Parathyroid adenoma (tissue), 2 donors: ENCODE measurements around the gene CMBL.

ENCODE experiments used
- H2AFZ ChIP-seq: fragments of 300-600 bp; sonication (generic); one replicate; pipeline ENCODE4 v1.7.0; 2017; ENCODE audit warnings: antibody characterized with exemption, mild to moderate bottlenecking
- H3K27ac ChIP-seq: fragments of 300-600 bp; sonication (generic); one replicate; pipeline ENCODE4 v1.7.0; 2017
- H3K27me3 ChIP-seq: fragments of 300-600 bp; sonication (generic); one replicate; pipeline ENCODE4 v1.7.0; 2017; ENCODE audit warnings: low read length; ENCODE audit not compliant: control insufficient read depth, insufficient read depth
- H3K36me3 ChIP-seq: fragments of 300-600 bp; sonication (generic); one replicate; pipeline ENCODE4 v1.7.0; 2017; ENCODE audit warnings: low read length; ENCODE audit not compliant: control insufficient read depth, insufficient read depth
- H3K4me1 ChIP-seq: fragments of 300-600 bp; sonication (generic); one replicate; pipeline ENCODE4 v1.7.0; 2017; ENCODE audit warnings: control low read depth
- H3K4me2 ChIP-seq: fragments of 300-600 bp; sonication (generic); one replicate; pipeline ENCODE4 v1.7.0; 2017; ENCODE audit warnings: low read length
- H3K4me3 ChIP-seq: fragments of 300-600 bp; sonication (generic); one replicate; pipeline ENCODE4 v1.7.0; 2017; ENCODE audit warnings: low read depth, low read length
- H3K79me2 ChIP-seq: fragments of 300-600 bp; sonication (generic); one replicate; pipeline ENCODE4 v1.7.0; 2017; ENCODE audit warnings: control low read depth
- H3K9ac ChIP-seq: fragments of 300-600 bp; sonication (generic); one replicate; pipeline ENCODE4 v1.7.0; 2017; ENCODE audit warnings: mild to moderate bottlenecking
- H3K9me3 ChIP-seq: fragments of 300-600 bp; sonication (generic); one replicate; pipeline ENCODE4 v1.7.0; 2017; ENCODE audit warnings: low read length; ENCODE audit not compliant: control insufficient read depth
- CTCF ChIP-seq: fragments of 300-600 bp; sonication (generic); IDR thresholded peaks from one replicate; pipeline ENCODE4 v1.7.0; 2017; ENCODE audit warnings: antibody characterized with exemption, mild to moderate bottlenecking
- donor health status: primary hyperparathyroidism.

The CMBL gene

GRCh38 chr5:10235350-10235749 lies 72.4 kb downstream of the CMBL start:
- H3K4me1 ChIP-seq = no peaks in the 10 kb centered on the region
- no peak for TF ChIP-seq CTCF
- no peak overlapping the region for H2AFZ ChIP-seq
- H3K4me3 ChIP-seq = no peak overlapping the region
- H3K9ac ChIP-seq = no peak overlapping the region
- H3K4me2 ChIP-seq = no peak overlapping the region
- no peaks in the 10 kb centered on the region for H3K27me3 ChIP-seq
- no peaks in the 10 kb centered on the region for H3K9me3 ChIP-seq
- H3K36me3 ChIP-seq = no peaks in the 10 kb centered on the region
- H3K79me2 ChIP-seq = no peaks in the 10 kb centered on the region
- no peak overlapping the region for H3K27ac ChIP-seq

- Histone ChIP-seq H3K79me2 (no peaks in the 10 kb centered on the region), H3K27me3 (no peaks in the 10 kb centered on the region), H3K36me3 (no peaks in the 10 kb centered on the region), H3K9me3 (no peaks in the 10 kb centered on the region), H2AFZ (no peak overlapping the region), H3K9ac (no peak overlapping the region), H3K4me1 (peaks cover 3% of the 10 kb centered on the region), H3K27ac (no peak overlapping the region), H3K4me3 (no peak overlapping the region), H3K4me2 (no peak overlapping the region)
- TF ChIP-seq CTCF = peak; percentile 8
Observed at GRCh38 chr5:10233505-10233904, 74.2 kb downstream of the CMBL start.

GRCh38 chr5:10233011-10233410 lies 74.7 kb downstream of the CMBL start:
- Histone ChIP-seq H3K4me2 (no peak overlapping the region), H3K36me3 (no peaks in the 10 kb centered on the region)

GRCh38 chr5:10232386-10232785 lies 75.3 kb downstream of the CMBL start:
- Histone ChIP-seq H3K9ac (no peak overlapping the region), H3K79me2 (no peaks in the 10 kb centered on the region), H3K4me3 (no peak overlapping the region), H3K27me3 (no peaks in the 10 kb centered on the region), H3K4me2 (no peak overlapping the region), H3K36me3 (no peaks in the 10 kb centered on the region), H2AFZ (no peak overlapping the region), H3K27ac (no peak overlapping the region), H3K9me3 (no peaks in the 10 kb centered on the region), H3K4me1 (peaks cover 3% of the 10 kb centered on the region)
- TF ChIP-seq CTCF = no peak

More at GRCh38 chr5:10233011-10233410, 74.7 kb downstream of the CMBL start:
- Histone ChIP-seq H3K27ac (no peak overlapping the region), H3K4me1 (peaks cover 3% of the 10 kb centered on the region), H3K4me3 (no peak overlapping the region), H3K9me3 (no peaks in the 10 kb centered on the region), H2AFZ (no peak overlapping the region), H3K79me2 (no peaks in the 10 kb centered on the region), H3K27me3 (no peaks in the 10 kb centered on the region), H3K9ac (no peak overlapping the region)
- no peak for TF ChIP-seq CTCF

- H3K27ac ChIP-seq = peak overlapping the region; percentile 19
- H3K79me2 ChIP-seq = no peaks in the 10 kb centered on the region
- H3K4me2 ChIP-seq = no peak overlapping the region
- H3K27me3 ChIP-seq = no peaks in the 10 kb centered on the region
- H2AFZ ChIP-seq = peak overlapping the region; percentile 20
- no peak overlapping the region for H3K9ac ChIP-seq
- peak; percentile 47 for TF ChIP-seq CTCF
- peaks cover 3% of the 10 kb centered on the region for H3K4me1 ChIP-seq
- H3K9me3 ChIP-seq = no peaks in the 10 kb centered on the region
- no peak overlapping the region for H3K4me3 ChIP-seq
- no peaks in the 10 kb centered on the region for H3K36me3 ChIP-seq
Observed at GRCh38 chr5:10229306-10230048, 78.2 kb downstream of the CMBL start.
